Body of pancreas (tissue), 4 donors: Measurements from ENCODE around the gene PRMT2.

Experiments used
- CTCF ChIP-seq, 7 experiments: fragments of 450-650 bp in 4 of 7; fragments of 200-600 bp in 3 of 7; sonication (generic) in 3 of 7; IDR thresholded peaks; one replicate each; pipeline ENCODE4 v1.5.1; 2016 to 2019; ENCODE audit warnings: antibody characterized with exemption in 7 of 7
- POLR2A ChIP-seq, 3 donors: fragments of 450-650 bp; IDR thresholded peaks; one replicate each; pipeline ENCODE4 v1.6.1; 2016; ENCODE audit warnings: antibody characterized with exemption in 3 of 3, mild to moderate bottlenecking in 2 of 3

- TF ChIP-seq CTCF (IDR thresholded peaks at IDR 0.05) (no peak), POLR2A (IDR thresholded peaks at IDR 0.05) (no peak)
These were observed 36.6 kb upstream of the PRMT2 start for GRCh38 chr21:46598581-46599572.
